GM18526 (cell line): ENCODE measurements around the gene GRIN2A.

ENCODE experiments used
- POLR2A ChIP-seq: IDR thresholded peaks from 3 replicates; pipeline ENCODE4 v1.6.1; 2011; ENCODE audit not compliant: insufficient read length; ENCODE audit errors: extremely low read depth

Gene GRIN2A

GRCh38 chr16:10040136-10041080, 141.8 kb downstream of the GRIN2A start:
- TF ChIP-seq POLR2A, result no peak

- TF ChIP-seq POLR2A, result no peak
These were observed 142.8 kb downstream of the GRIN2A start for GRCh38 chr16:10039220-10040096.

GRCh38 chr16:10037751-10038150, 144.5 kb downstream of the GRIN2A start:
- no peak for TF ChIP-seq POLR2A

- TF ChIP-seq POLR2A, result no peak
These were observed 145.3 kb downstream of the GRIN2A start for GRCh38 chr16:10036956-10037355.

GRCh38 chr16:10033556-10033955, 148.7 kb downstream of the GRIN2A start:
- TF ChIP-seq POLR2A, result no peak

GRCh38 chr16:10031955-10032354, 150.3 kb downstream of the GRIN2A start:
- TF ChIP-seq POLR2A, result no peak

GRCh38 chr16:10031473-10031872, 150.8 kb downstream of the GRIN2A start:
- no peak for TF ChIP-seq POLR2A

GRCh38 chr16:10028644-10029043, 153.6 kb downstream of the GRIN2A start:
- no peak for TF ChIP-seq POLR2A

- TF ChIP-seq POLR2A, result no peak
These were observed 154.7 kb downstream of the GRIN2A start for GRCh38 chr16:10027553-10027952.

- TF ChIP-seq POLR2A, result no peak
These were observed 155.6 kb downstream of the GRIN2A start for GRCh38 chr16:10026593-10026992.

GRCh38 chr16:10022098-10022497, 160.1 kb downstream of the GRIN2A start:
- no peak for TF ChIP-seq POLR2A

GRCh38 chr16:10020866-10021265, 161.4 kb downstream of the GRIN2A start:
- no peak for TF ChIP-seq POLR2A

GRCh38 chr16:10016752-10017151, 165.5 kb downstream of the GRIN2A start:
- TF ChIP-seq POLR2A, result no peak

GRCh38 chr16:10015397-10015796, 166.8 kb downstream of the GRIN2A start:
- no peak for TF ChIP-seq POLR2A

- no peak for TF ChIP-seq POLR2A
These were observed 168.5 kb downstream of the GRIN2A start for GRCh38 chr16:10013774-10014173.

- TF ChIP-seq POLR2A, result no peak
These were observed 168.9 kb downstream of the GRIN2A start for GRCh38 chr16:10013364-10013763.
